DOHH2 (cell line): ENCODE data around the gene MYO1C.
"Not testable (repeated sequence)": the region's sequence is repeated elsewhere in the genome, so short reads cannot be mapped to it uniquely, and the experiment has no call there.

ENCODE experiments used
- H3F3A ChIP-seq: fragments of 200-600 bp; sonication (generic), shearing (Covaris generic); 2 replicates; pipeline ENCODE4 v1.6.0; 2016; ENCODE audit warnings: antibody characterized with exemption, mild to moderate bottlenecking; ENCODE audit not compliant: control insufficient read depth, insufficient read depth
- H3K27ac ChIP-seq: fragments of 200-600 bp; sonication (generic); 2 replicates; pipeline ENCODE4 v1.5.1; 2014; ENCODE audit warnings: low read depth, mild to moderate bottlenecking, low read length, moderate library complexity
- H3K27me3 ChIP-seq: fragments of 200-600 bp; sonication (generic); 2 replicates; pipeline ENCODE4 v1.6.1; 2014; ENCODE audit warnings: mild to moderate bottlenecking, low read length, mixed read lengths; ENCODE audit not compliant: control insufficient read depth
- H3K36me3 ChIP-seq: fragments of 200-600 bp; sonication (generic); 2 replicates; pipeline ENCODE4 v1.6.1; 2014; ENCODE audit warnings: mild to moderate bottlenecking, low read length, moderate library complexity, mixed read lengths; ENCODE audit not compliant: control insufficient read depth
- H3K4me1 ChIP-seq: fragments of 200-600 bp; sonication (generic); 2 replicates; pipeline ENCODE4 v1.6.1; 2014; ENCODE audit warnings: mild to moderate bottlenecking, low read length, mixed read lengths; ENCODE audit not compliant: control insufficient read depth
- H3K4me2 ChIP-seq: fragments of 200-600 bp; sonication (generic); 2 replicates; pipeline ENCODE4 v1.6.0; 2014; ENCODE audit warnings: mild to moderate bottlenecking, low read length, moderate library complexity
- H3K4me3 ChIP-seq: fragments of 200-600 bp; sonication (generic); 2 replicates; pipeline ENCODE4 v1.5.1; 2014; ENCODE audit warnings: mild to moderate bottlenecking, low read length, mixed read lengths
- H3K79me2 ChIP-seq: fragments of 200-600 bp; sonication (generic); 2 replicates; pipeline ENCODE4 v1.6.1; 2014; ENCODE audit warnings: mild to moderate bottlenecking, low read length, mixed read lengths; ENCODE audit not compliant: control insufficient read depth
- H3K9me2 ChIP-seq: fragments of 200-600 bp; sonication (generic); replicated peaks from 2 replicates; pipeline ENCODE4 v1.6.1; 2014; ENCODE audit warnings: mild to moderate bottlenecking, low read length, mixed read lengths; ENCODE audit not compliant: control insufficient read depth
- H3K9me3 ChIP-seq: fragments of 200-600 bp; sonication (generic); 2 replicates; pipeline ENCODE4 v1.6.1; 2014; ENCODE audit warnings: antibody characterized with exemption, low read length, mixed read lengths; ENCODE audit not compliant: control insufficient read depth, insufficient read depth
- H4K20me1 ChIP-seq: fragments of 200-600 bp; sonication (generic); 2 replicates; pipeline ENCODE4 v1.6.0; 2014; ENCODE audit warnings: low read depth, mild to moderate bottlenecking, antibody characterized with exemption, low read length, moderate library complexity; ENCODE audit not compliant: control insufficient read depth, insufficient read depth
- CTCF ChIP-seq: fragments of 200-600 bp; sonication (generic); IDR thresholded peaks from one replicate; pipeline ENCODE4 v1.5.1; 2014; ENCODE audit warnings: antibody characterized with exemption, mild to moderate bottlenecking, low read depth, low read length; ENCODE audit not compliant: poor library complexity, severe bottlenecking
- EZH2phosphoT487 ChIP-seq: fragments of 200-600 bp; sonication (generic); IDR thresholded peaks from 2 replicates; pipeline ENCODE4 v1.6.1; 2017; ENCODE audit warnings: borderline replicate concordance, mild to moderate bottlenecking, antibody characterized with exemption, low read length, moderate library complexity, mixed read lengths

Gene MYO1C

DNA sequence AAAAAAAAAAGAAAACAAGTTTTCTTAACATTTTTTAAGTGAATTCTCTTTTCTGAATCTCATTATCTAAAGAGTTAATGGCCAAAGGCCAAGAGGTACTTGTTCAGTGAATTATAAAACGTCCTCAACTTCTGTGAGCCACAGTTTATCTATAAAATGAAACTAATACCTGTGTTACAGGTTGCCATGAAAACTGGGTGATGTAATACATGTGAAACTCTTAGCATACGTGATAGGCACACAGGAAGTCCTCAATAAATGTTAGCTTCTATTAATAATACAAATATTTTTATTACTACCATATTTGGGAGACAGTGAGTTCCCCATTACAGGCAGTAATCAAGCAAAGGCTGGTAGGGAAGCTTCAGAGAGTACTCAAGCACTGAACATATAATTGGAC is 37.4 kb upstream of the MYO1C start:
- no peaks in the 10 kb centered on the region for H4K20me1 ChIP-seq
- TF ChIP-seq CTCF = no peak
- no peak for TF ChIP-seq EZH2phosphoT487
- no peaks in the 10 kb centered on the region for H3K27me3 ChIP-seq
- H3K36me3 ChIP-seq = peaks cover 60% of the 10 kb centered on the region
- H3K9me3 ChIP-seq = no peaks in the 10 kb centered on the region
- peaks cover 31% of the 10 kb centered on the region for H3K4me1 ChIP-seq
- H3K79me2 ChIP-seq = no peaks in the 10 kb centered on the region; the same call in 1 of the 2 replicates
- peak overlapping the region; percentile 35 for H3K4me2 ChIP-seq
- peak overlapping the region; percentile 13 for H3K27ac ChIP-seq
- no peak overlapping the region; the same call in 1 of the 2 replicates for H3K4me3 ChIP-seq
- H3K9me2 ChIP-seq = no peaks in the 10 kb centered on the region
- peaks cover 3% of the 10 kb centered on the region; the same call in 1 of the 2 replicates for H3F3A ChIP-seq

DNA sequence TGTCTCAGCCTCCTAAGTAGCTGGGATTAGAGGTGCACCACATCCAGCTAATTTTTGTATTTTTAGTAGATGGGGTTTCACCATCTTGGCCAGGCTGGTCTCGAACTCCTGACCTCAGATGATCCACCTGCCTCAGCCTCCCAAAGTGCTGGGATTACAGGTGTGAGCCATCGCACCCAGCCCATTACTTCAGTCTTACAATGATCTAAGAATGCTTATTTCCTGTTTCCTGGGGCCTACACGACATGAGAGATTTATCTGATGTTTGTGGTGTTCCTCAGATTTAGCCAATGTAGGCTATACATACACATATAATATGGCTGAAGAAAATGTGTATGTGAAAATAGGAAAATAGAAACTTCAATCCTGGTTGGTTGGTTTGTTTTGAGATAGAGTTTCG is 34.4 kb upstream of the MYO1C start:
- H3K9me2 ChIP-seq, H3K4me3 ChIP-seq, H3K27ac ChIP-seq, H4K20me1 ChIP-seq, H3F3A ChIP-seq, H3K4me2 ChIP-seq, H3K27me3 ChIP-seq, H3K79me2 ChIP-seq, H3K9me3 ChIP-seq: not testable (repeated sequence)
- Histone ChIP-seq H3K4me1 (peaks cover 21% of the 10 kb centered on the region), H3K36me3 (peaks cover 41% of the 10 kb centered on the region)

DNA sequence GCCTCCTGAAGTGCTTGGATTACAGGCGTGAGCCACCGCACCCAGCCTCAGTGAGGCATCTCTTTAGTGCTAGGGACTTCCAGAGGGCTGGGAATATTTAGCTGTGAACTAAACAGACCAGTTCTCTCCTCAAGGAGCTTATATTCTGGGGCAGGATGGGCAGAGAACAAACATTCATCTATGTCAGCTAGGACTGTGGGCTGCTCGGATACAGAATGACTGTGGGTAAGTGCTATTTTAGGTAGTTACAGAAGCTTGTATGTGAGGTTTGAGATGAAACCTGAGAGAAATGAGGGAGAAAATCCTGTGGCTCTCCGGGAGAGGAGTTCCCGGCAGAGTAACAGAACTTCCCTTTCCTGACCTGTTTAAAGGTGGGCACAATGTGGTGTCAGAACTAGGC is 30.1 kb upstream of the MYO1C start:
- peaks cover 6% of the 10 kb centered on the region for H3K4me1 ChIP-seq
- H3K4me3 ChIP-seq = no peak overlapping the region
- H3K27ac ChIP-seq = no peak overlapping the region
- TF ChIP-seq EZH2phosphoT487 (no peak), CTCF (no peak)
- H3K9me2 ChIP-seq = no peaks in the 10 kb centered on the region
- H3K36me3 ChIP-seq = peaks cover 47% of the 10 kb centered on the region
- H3K27me3 ChIP-seq = no peaks in the 10 kb centered on the region
- no peaks in the 10 kb centered on the region for H4K20me1 ChIP-seq
- peaks cover 10% of the 10 kb centered on the region for H3K79me2 ChIP-seq
- no peaks in the 10 kb centered on the region for H3K9me3 ChIP-seq
- H3F3A ChIP-seq = peaks cover 20% of the 10 kb centered on the region
- no peak overlapping the region for H3K4me2 ChIP-seq

DNA sequence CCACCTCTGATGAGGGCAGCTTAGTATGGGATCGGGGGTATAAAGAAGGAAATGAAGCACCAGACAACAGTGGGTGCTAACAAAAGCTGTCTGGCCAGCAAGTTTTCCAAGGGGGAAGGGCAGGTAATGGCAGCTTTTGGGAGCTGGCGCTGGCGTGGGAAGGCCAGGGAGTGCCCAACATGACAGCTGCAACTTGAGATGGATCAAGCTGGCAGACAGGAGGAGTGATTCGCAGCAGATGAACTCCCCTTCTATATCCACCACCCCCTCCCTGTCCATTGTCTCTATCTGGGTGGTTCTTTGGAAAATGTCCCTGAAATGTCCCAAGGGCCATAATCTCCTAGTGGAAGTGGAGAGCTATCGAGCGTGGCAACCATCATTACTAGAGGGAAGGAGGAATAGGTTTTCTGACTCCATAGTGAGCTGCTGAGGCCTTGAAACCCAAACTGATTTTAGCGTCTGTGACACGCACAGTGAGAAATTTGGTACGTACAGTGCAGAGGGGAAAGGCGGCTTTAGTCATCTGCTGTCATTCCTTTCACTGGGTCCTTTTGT is 28.7 kb upstream of the MYO1C start:
- Histone ChIP-seq H3K27ac (no peak overlapping the region), H3K27me3 (no peaks in the 10 kb centered on the region), H4K20me1 (no peaks in the 10 kb centered on the region), H3K36me3 (peaks cover 37% of the 10 kb centered on the region), H3K4me1 (peaks cover 8% of the 10 kb centered on the region), H3F3A (peaks cover 21% of the 10 kb centered on the region), H3K4me2 (no peak overlapping the region), H3K9me2 (no peaks in the 10 kb centered on the region), H3K4me3 (no peak overlapping the region), H3K9me3 (no peaks in the 10 kb centered on the region), H3K79me2 (peaks cover 20% of the 10 kb centered on the region)
- TF ChIP-seq EZH2phosphoT487 = no peak
- TF ChIP-seq CTCF = no peak
